ENCODE results near the gene IQCN.
A peak's percentile ranks its signal among the peaks of the same experiment; 100 is the strongest.

Gene IQCN

DNA sequence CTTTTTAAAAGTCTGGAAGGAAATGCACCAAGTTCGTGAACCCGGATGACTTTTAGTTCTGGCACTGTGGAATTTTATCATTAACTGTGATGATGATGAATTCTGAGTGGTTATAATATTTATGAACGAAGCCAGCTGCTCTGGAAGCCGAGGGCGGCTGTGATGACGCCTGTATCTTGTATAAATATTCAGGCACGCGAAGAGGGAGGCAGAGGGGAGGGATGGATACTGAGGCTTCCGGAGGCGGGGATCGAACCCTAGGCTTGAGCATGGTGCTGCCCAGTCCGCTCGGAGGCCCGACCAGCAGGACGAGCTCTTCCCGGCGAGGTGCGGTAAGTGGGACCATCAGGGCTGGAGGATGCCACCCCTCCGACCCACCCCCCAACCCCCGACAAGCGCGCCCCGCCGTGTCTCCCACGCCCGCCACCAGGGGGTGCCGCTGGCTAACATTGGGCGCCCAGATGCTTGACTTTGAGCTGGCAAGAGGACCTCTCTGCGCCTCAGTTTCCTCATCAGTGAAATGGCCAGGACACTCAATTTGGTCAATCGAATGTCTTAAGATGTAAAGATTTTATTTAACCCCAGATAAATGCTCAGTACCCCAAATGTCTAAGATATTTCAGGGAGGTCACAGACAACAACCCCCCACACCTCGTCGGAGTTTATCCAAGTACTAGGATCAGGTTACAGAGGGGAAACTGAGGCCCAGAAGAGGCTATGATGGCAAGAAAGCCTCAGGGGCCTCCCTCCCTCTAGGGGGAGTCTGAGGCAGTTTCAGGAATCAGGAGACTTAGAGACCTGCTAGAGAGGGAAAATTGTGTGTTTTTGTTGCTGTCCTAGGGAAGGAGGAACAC lies 65.9 kb downstream of the IQCN start:
- DNase-seq, result peak; percentile 8
